ENCODE measurements around the gene MAPK1.
"Not testable (repeated sequence)": the region's sequence is repeated elsewhere in the genome, so short reads cannot be mapped to it uniquely, and the experiment has no call there.

MAPK1 gene

GRCh38 chr22:21849489-21849888 is 18.0 kb downstream of the MAPK1 start:
- no peak for DNase-seq (ENCODE audit: low read depth in 4 of 4, low spot score in 1 of 4)

GRCh38 chr22:21848057-21848456 is 19.4 kb downstream of the MAPK1 start:
- not testable (repeated sequence) for DNase-seq (ENCODE audit: low read depth in 4 of 4, low spot score in 1 of 4)

GRCh38 chr22:21845558-21846453 is 21.6 kb downstream of the MAPK1 start:
- no peak for DNase-seq (ENCODE audit: low read depth in 4 of 4, low spot score in 1 of 4)

- no peak for DNase-seq (ENCODE audit: low read depth in 4 of 4, low spot score in 1 of 4)
These were observed 24.5 kb downstream of the MAPK1 start for GRCh38 chr22:21842946-21843345.

GRCh38 chr22:21841422-21841821 is 26.0 kb downstream of the MAPK1 start:
- no peak for DNase-seq (ENCODE audit: low read depth in 4 of 4, low spot score in 1 of 4)

GRCh38 chr22:21840236-21840823 is 27.1 kb downstream of the MAPK1 start:
- no peak for DNase-seq (ENCODE audit: low read depth in 4 of 4, low spot score in 1 of 4)

GRCh38 chr22:21839765-21840140 is 27.7 kb downstream of the MAPK1 start:
- DNase-seq (ENCODE audit: low read depth in 4 of 4, low spot score in 1 of 4) = no peak

GRCh38 chr22:21839104-21839764 is 28.2 kb downstream of the MAPK1 start:
- not testable (repeated sequence) for DNase-seq (ENCODE audit: low read depth in 4 of 4, low spot score in 1 of 4)

GRCh38 chr22:21837248-21837979 is 30.0 kb downstream of the MAPK1 start:
- DNase-seq (ENCODE audit: low read depth in 4 of 4, low spot score in 1 of 4) = no peak

- not testable (repeated sequence) for DNase-seq (ENCODE audit: low read depth in 4 of 4, low spot score in 1 of 4)
These were observed 31.0 kb downstream of the MAPK1 start for GRCh38 chr22:21836486-21836885.

GRCh38 chr22:21835378-21835777 is 32.1 kb downstream of the MAPK1 start:
- DNase-seq (ENCODE audit: low read depth in 4 of 4, low spot score in 1 of 4) = no peak

GRCh38 chr22:21834869-21835268 is 32.6 kb downstream of the MAPK1 start:
- no peak for DNase-seq (ENCODE audit: low read depth in 4 of 4, low spot score in 1 of 4)

GRCh38 chr22:21832291-21833290 is 34.9 kb downstream of the MAPK1 start:
- DNase-seq (ENCODE audit: low read depth in 4 of 4, low spot score in 1 of 4) = no peak

- no peak for DNase-seq (ENCODE audit: low read depth in 4 of 4, low spot score in 1 of 4)
These were observed 37.9 kb downstream of the MAPK1 start for GRCh38 chr22:21829523-21829922.

GRCh38 chr22:21828268-21828638 is 39.2 kb downstream of the MAPK1 start:
- DNase-seq (ENCODE audit: low read depth in 4 of 4, low spot score in 1 of 4) = no peak

- DNase-seq (ENCODE audit: low read depth in 4 of 4, low spot score in 1 of 4) = no peak
These were observed 39.7 kb downstream of the MAPK1 start for GRCh38 chr22:21827628-21828267.

- no peak for DNase-seq (ENCODE audit: low read depth in 4 of 4, low spot score in 1 of 4)
These were observed 41.2 kb downstream of the MAPK1 start for GRCh38 chr22:21826204-21826603.

GRCh38 chr22:21824962-21825361 is 42.5 kb downstream of the MAPK1 start:
- DNase-seq (ENCODE audit: low read depth in 4 of 4, low spot score in 1 of 4) = not testable (repeated sequence)

GRCh38 chr22:21824445-21824912 is 43.0 kb downstream of the MAPK1 start:
- no peak for DNase-seq (ENCODE audit: low read depth in 4 of 4, low spot score in 1 of 4)

Data from stimulated activated CD4-positive, alpha-beta T cell treated with anti-CD3 and anti-CD28 coated beads, Interleukin-1b, Interleukin-23, amount 100 ng/mL, for 24 hours (primary cell).